Hematopoietic multipotent progenitor cell treated with erythropoietin and hydrocortisone succinate and interleukin-3 and kit ligand, for 17 days (in vitro differentiated cells): ENCODE measurements around the gene TSPO.
A peak's percentile ranks its signal among the peaks of the same experiment; 100 is the strongest.
"Not testable (repeated sequence)": the region's sequence is repeated elsewhere in the genome, so short reads cannot be mapped to it uniquely, and the experiment has no call there.

Experiments
- DNase-seq: peaks from one replicate; pipeline ENCODE4 v3.0.0-alpha.2; 2015; ENCODE audit warnings: low spot score

TSPO gene

GRCh38 chr22:43151251-43152002, at the start of gene TSPO:
Gene TSPO (plus strand): TSS chr22:43151559. CDS start chr22:43159239, 7,680 bp downstream.
- DNase-seq: peak; percentile 77

- DNase-seq: peak; percentile 42
Measured at GRCh38 chr22:43104056-43104625, 47.2 kb upstream of the TSPO start.

GRCh38 chr22:43104950-43105349, 46.4 kb upstream of the TSPO start:
- DNase-seq: not testable (repeated sequence)

GRCh38 chr22:43106302-43106701, 45.1 kb upstream of the TSPO start:
- no peak for DNase-seq

- DNase-seq: no peak
Measured at GRCh38 chr22:43109511-43109910, 41.8 kb upstream of the TSPO start.

DNA sequence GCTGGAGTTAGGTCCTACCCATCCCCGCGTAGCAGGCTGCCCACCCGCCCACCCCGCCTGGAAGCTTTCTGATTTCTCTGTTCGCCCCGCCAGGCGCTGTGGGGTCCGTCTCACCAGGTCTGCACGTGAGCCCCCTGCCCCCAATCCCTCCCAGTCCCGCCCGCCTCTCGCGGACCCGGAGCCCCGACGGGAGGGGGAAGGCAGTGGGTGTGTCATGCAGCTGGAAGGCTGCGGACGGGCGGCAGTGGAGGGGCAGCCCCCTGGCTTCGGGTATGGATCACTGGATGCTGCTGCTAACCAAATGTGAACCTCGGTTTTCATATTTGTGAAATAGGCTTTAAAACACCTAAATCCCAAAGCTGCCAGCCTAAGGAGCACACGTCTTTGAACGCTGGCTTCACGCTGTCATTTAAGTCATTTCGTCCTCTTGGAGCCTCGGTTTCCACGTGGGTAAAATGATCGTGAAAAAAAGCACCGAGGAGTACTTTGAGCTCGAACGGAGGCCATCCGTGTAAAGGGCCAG, 41.4 kb upstream of the TSPO start:
- no peak for DNase-seq

GRCh38 chr22:43110444-43110926, 40.9 kb upstream of the TSPO start, which contains the start of gene BIK:
Gene BIK (plus strand): TSS chr22:43110750. CDS start chr22:43124023, 13,273 bp downstream.
- peak; percentile 52 for DNase-seq

GRCh38 chr22:43110927-43111623, 40.3 kb upstream of the TSPO start:
- no peak for DNase-seq

GRCh38 chr22:43113526-43114251, 37.7 kb upstream of the TSPO start:
- no peak for DNase-seq

DNA sequence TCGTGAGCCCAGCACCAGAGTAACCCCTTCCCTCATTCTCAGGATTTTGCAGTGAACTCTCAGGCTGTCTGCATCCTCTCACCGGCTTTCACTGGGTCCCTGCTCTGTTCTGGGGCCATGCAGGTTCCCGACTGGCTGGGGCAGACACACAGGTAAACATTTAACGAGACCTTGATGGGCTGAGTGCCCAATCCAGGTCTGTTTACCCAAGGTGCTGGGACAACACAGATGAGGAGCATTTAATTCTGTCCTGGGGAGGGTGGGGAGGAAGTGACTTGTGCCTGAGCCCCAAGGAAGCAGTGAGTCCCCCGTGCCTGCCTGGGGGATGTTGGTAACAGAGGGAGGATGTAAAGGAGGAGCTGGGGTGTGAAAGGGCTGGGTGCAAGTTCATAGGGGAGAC, 36.4 kb upstream of the TSPO start:
- no peak for DNase-seq

GRCh38 chr22:43116932-43117331, 34.4 kb upstream of the TSPO start:
- DNase-seq: no peak

- no peak for DNase-seq
Measured at GRCh38 chr22:43118024-43118849, 33.1 kb upstream of the TSPO start.

DNA sequence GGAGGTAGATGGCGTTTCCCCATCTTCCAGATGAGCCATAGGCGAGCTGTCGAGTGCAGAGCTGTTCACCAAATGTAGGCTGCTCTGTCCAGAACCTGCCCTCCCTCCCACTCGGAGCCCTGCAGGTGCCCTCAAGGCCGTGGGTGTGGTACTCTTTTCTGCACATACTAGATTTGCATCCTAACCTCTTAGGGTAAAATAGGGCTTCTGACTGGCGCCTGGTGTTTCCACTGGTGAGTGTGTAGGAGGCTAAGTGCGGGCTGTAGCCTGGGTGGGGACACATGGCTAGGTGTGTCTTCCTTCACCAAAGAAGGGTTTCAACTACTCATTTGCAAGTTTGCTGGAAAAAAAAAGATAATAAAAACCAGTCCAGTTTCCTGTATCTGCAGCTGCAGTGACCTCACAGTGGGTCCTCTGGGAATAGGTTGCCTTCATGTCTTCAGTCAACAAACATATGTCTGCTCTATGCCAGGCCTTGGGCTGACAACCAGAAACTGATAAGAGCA, 32.4 kb upstream of the TSPO start:
- DNase-seq: no peak

DNA sequence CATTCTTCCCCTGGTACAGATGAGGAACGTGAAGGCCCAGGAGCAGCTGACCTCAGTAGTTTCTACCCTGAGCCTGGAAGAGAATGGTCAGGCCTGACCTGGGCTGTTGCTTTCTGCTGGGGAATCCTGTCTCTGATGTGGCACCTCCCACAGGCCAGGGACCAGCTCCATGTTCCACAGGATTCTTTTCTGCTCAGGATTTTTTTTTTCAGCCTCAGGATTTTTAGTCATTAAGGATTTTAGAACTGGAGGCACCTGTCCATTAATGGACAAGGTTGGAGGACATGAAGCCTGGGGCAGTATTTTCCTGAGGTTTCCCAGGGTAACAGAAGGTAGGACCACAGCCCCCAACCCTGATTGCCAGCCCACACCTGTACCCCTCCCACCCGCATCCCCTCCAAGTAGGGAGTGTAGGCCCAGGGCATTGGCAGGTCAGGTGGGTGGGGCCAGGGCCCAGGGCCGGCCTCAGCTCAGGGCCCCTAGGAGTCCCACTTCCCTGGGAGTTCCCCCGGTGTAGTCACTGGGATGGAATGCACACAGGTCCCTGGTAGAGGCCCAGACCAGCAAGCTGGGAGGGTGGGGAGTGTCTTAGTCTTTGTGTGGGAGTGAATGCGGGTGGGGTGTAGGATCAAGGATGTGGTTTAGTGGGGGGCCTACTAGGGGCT, 24.7 kb upstream of the TSPO start:
- DNase-seq: no peak

GRCh38 chr22:43127166-43127908, 24.0 kb upstream of the TSPO start:
- DNase-seq: no peak

DNA sequence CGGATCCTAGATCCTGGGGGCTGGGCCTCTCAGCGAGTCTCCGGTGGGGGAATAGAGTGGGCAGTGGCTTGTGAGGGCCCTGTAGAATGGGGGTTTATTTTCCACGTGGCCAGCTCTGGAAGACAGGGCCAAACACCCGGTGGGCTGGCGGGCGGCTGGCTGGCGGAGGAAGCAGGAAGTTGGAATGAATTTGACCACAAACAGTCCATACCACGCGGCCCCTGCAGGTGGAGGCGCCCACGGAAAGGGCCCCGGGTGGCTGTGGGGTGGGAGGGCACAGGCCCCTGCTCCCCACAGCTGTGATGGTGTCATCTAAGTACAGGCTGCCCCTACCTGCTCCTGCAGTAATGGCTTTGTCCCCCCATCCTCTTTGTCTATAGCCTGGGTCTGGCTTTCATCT, 23.2 kb upstream of the TSPO start:
- no peak for DNase-seq

GRCh38 chr22:43128928-43129424, 22.4 kb upstream of the TSPO start:
- no peak for DNase-seq

- no peak for DNase-seq
Measured at GRCh38 chr22:43129426-43130425, 21.6 kb upstream of the TSPO start.
